ENCODE data around the gene MOXD1. TPM values are rescaled to one million over a fixed set of nuclear protein-coding genes. Genes with fewer than 3 reads are reported as not detected.

MOXD1 gene
- total RNA-seq, 1 experiment from 2014 or later = 1.5 TPM

GRCh38 chr6:132411296-132411695 is 10.0 kb upstream of the MOXD1 start:
- no peak for DNase-seq
- Histone ChIP-seq H3K9me3 (replicated peaks) (no peaks in the 10 kb centered on the region), H3K4me3 (no peak overlapping the region), H3K27me3 (no peaks in the 10 kb centered on the region), H3K27ac (no peak overlapping the region), H3K36me3 (no peaks in the 10 kb centered on the region), H3K4me1 (no peaks in the 10 kb centered on the region)

- no peak overlapping the region for H3K4me3 ChIP-seq
- H3K27ac ChIP-seq = no peak overlapping the region
- DNase-seq = no peak
- H3K27me3 ChIP-seq = no peaks in the 10 kb centered on the region
- H3K4me1 ChIP-seq = peaks cover under 1% of the 10 kb centered on the region; the same call in 1 of the 2 replicates
- no peaks in the 10 kb centered on the region for H3K9me3 ChIP-seq (replicated peaks)
- no peaks in the 10 kb centered on the region for H3K36me3 ChIP-seq
These were observed 9.6 kb upstream of the MOXD1 start for GRCh38 chr6:132410830-132411229.

- H3K36me3 ChIP-seq = no peaks in the 10 kb centered on the region
- H3K4me3 ChIP-seq = no peak overlapping the region
- H3K27me3 ChIP-seq = no peaks in the 10 kb centered on the region
- DNase-seq = no peak
- H3K9me3 ChIP-seq (replicated peaks) = no peaks in the 10 kb centered on the region
- H3K27ac ChIP-seq = no peak overlapping the region
- peaks cover 4% of the 10 kb centered on the region; the same call in 1 of the 2 replicates for H3K4me1 ChIP-seq
These were observed 4.1 kb upstream of the MOXD1 start for GRCh38 chr6:132405143-132405915.

GRCh38 chr6:132404736-132405135 is 3.5 kb upstream of the MOXD1 start:
- Histone ChIP-seq H3K9me3 (replicated peaks) (no peaks in the 10 kb centered on the region), H3K4me1 (peaks cover 4% of the 10 kb centered on the region; the same call in 1 of the 2 replicates), H3K4me3 (no peak overlapping the region), H3K27ac (no peak overlapping the region), H3K27me3 (no peaks in the 10 kb centered on the region), H3K36me3 (no peaks in the 10 kb centered on the region)
- DNase-seq = no peak

- Histone ChIP-seq H3K9me3 (replicated peaks) (no peaks in the 10 kb centered on the region), H3K27me3 (no peaks in the 10 kb centered on the region), H3K4me1 (peaks cover 4% of the 10 kb centered on the region; the same call in 1 of the 2 replicates), H3K4me3 (no peak overlapping the region), H3K36me3 (no peaks in the 10 kb centered on the region), H3K27ac (no peak overlapping the region)
- no peak for DNase-seq
These were observed 3.1 kb upstream of the MOXD1 start for GRCh38 chr6:132404330-132404729.

GRCh38 chr6:132401618-132402285 is 477 bp upstream of the MOXD1 start:
- Histone ChIP-seq H3K9me3 (replicated peaks) (no peaks in the 10 kb centered on the region), H3K4me1 (peaks cover 4% of the 10 kb centered on the region; the same call in 1 of the 2 replicates), H3K36me3 (no peaks in the 10 kb centered on the region), H3K27ac (no peak overlapping the region), H3K27me3 (no peaks in the 10 kb centered on the region), H3K4me3 (peak overlapping the region; percentile 52)
- no peak for DNase-seq

GRCh38 chr6:132400555-132400882 is 756 bp downstream of the MOXD1 start:
- no peak for DNase-seq
- no peak overlapping the region for H3K27ac ChIP-seq
- H3K4me3 ChIP-seq = no peak overlapping the region
- no peaks in the 10 kb centered on the region for H3K36me3 ChIP-seq
- no peaks in the 10 kb centered on the region; the same call in 1 of the 2 replicates for H3K9me3 ChIP-seq (replicated peaks)
- peaks cover under 1% of the 10 kb centered on the region; the same call in 1 of the 2 replicates for H3K4me1 ChIP-seq
- H3K27me3 ChIP-seq = no peaks in the 10 kb centered on the region

GRCh38 chr6:132399376-132400074 is 1.8 kb downstream of the MOXD1 start:
- Histone ChIP-seq H3K27ac (no peak overlapping the region), H3K9me3 (replicated peaks) (peaks cover 7% of the 10 kb centered on the region; the same call in 1 of the 2 replicates), H3K4me1 (no peaks in the 10 kb centered on the region), H3K27me3 (no peaks in the 10 kb centered on the region), H3K4me3 (no peak overlapping the region), H3K36me3 (no peaks in the 10 kb centered on the region)
- DNase-seq = no peak

- Histone ChIP-seq H3K4me3 (no peak overlapping the region), H3K9me3 (replicated peaks) (peaks cover 13% of the 10 kb centered on the region; the same call in 1 of the 2 replicates), H3K4me1 (peaks cover 3% of the 10 kb centered on the region; the same call in 1 of the 2 replicates), H3K36me3 (no peaks in the 10 kb centered on the region), H3K27me3 (no peaks in the 10 kb centered on the region), H3K27ac (no peak overlapping the region)
- no peak for DNase-seq
These were observed 6.2 kb downstream of the MOXD1 start for GRCh38 chr6:132395015-132395597.

GRCh38 chr6:132392792-132393191 is 8.5 kb downstream of the MOXD1 start:
- H3K27ac ChIP-seq = no peak overlapping the region
- no peaks in the 10 kb centered on the region for H3K36me3 ChIP-seq
- DNase-seq = no peak
- peaks cover 3% of the 10 kb centered on the region; the same call in 1 of the 2 replicates for H3K4me1 ChIP-seq
- H3K27me3 ChIP-seq = no peaks in the 10 kb centered on the region
- no peak overlapping the region for H3K4me3 ChIP-seq
- H3K9me3 ChIP-seq (replicated peaks) = peaks cover 13% of the 10 kb centered on the region; the same call in 1 of the 2 replicates

GRCh38 chr6:132392270-132392646 is 9.0 kb downstream of the MOXD1 start:
- DNase-seq = no peak
- peaks cover 3% of the 10 kb centered on the region; the same call in 1 of the 2 replicates for H3K4me1 ChIP-seq
- H3K27ac ChIP-seq = no peak overlapping the region; the same call in 1 of the 2 replicates

GRCh38 chr6:132391391-132392269 is 9.6 kb downstream of the MOXD1 start:
- H3K36me3 ChIP-seq = no peaks in the 10 kb centered on the region
- peaks cover 3% of the 10 kb centered on the region; the same call in 1 of the 2 replicates for H3K4me1 ChIP-seq
- no peak overlapping the region; the same call in 1 of the 2 replicates for H3K27ac ChIP-seq
- peak; percentile 19 to 31 for DNase-seq
- no peak overlapping the region for H3K4me3 ChIP-seq
- H3K27me3 ChIP-seq = no peaks in the 10 kb centered on the region
- peaks cover 13% of the 10 kb centered on the region; the same call in 1 of the 2 replicates for H3K9me3 ChIP-seq (replicated peaks)

More at GRCh38 chr6:132392270-132392646, 9.0 kb downstream of the MOXD1 start:
- H3K9me3 ChIP-seq (replicated peaks) = peaks cover 13% of the 10 kb centered on the region; the same call in 1 of the 2 replicates
- H3K36me3 ChIP-seq = no peaks in the 10 kb centered on the region
- no peaks in the 10 kb centered on the region for H3K27me3 ChIP-seq
- no peak overlapping the region for H3K4me3 ChIP-seq

GRCh38 chr6:132390451-132390850 is 10.8 kb downstream of the MOXD1 start:
- H3K27me3 ChIP-seq = no peaks in the 10 kb centered on the region

More at GRCh38 chr6:132390451-132390850, 10.8 kb downstream of the MOXD1 start:
- Histone ChIP-seq H3K9me3 (replicated peaks) (peaks cover 13% of the 10 kb centered on the region; the same call in 1 of the 2 replicates), H3K4me3 (no peak overlapping the region), H3K4me1 (peaks cover 3% of the 10 kb centered on the region; the same call in 1 of the 2 replicates), H3K36me3 (no peaks in the 10 kb centered on the region), H3K27ac (no peak overlapping the region)
- DNase-seq = no peak

Data from SJCRH30 (cell line).